NT2/D1 (cell line): ENCODE data around the gene MARK3.
"Not testable (repeated sequence)": the region's sequence is repeated elsewhere in the genome, so short reads cannot be mapped to it uniquely, and the experiment has no call there.

Experiments used
- DNase-seq: peaks from one replicate; pipeline ENCODE4 v3.0.0-alpha.2; 2011; ENCODE audit warnings: low read depth, low spot score
- H3K27me3 ChIP-seq: 2 replicates; pipeline ENCODE4 v1.6.0; 2011; ENCODE audit warnings: mild to moderate bottlenecking; ENCODE audit not compliant: insufficient read length, insufficient read depth
- H3K36me3 ChIP-seq: 2 replicates; pipeline ENCODE4 v1.6.1; 2011; ENCODE audit warnings: mild to moderate bottlenecking, low read length, mixed read lengths; ENCODE audit not compliant: insufficient read depth, insufficient read length
- H3K4me1 ChIP-seq: 2 replicates; pipeline ENCODE4 v1.5.1; 2011; ENCODE audit not compliant: insufficient read depth, insufficient read length
- H3K4me3 ChIP-seq: 2 replicates; pipeline ENCODE4 v1.5.1; 2011; ENCODE audit warnings: low read depth; ENCODE audit not compliant: insufficient read length
- H3K9ac ChIP-seq: 2 replicates; pipeline ENCODE4 v1.6.0; 2011; ENCODE audit warnings: low read depth; ENCODE audit not compliant: insufficient read length
- H3K9me3 ChIP-seq: 2 replicates; pipeline ENCODE4 v1.5.1; 2011; ENCODE audit warnings: mild to moderate bottlenecking, low read length; ENCODE audit not compliant: insufficient read depth
- SUZ12 ChIP-seq: IDR thresholded peaks from 2 replicates; pipeline ENCODE4 v1.6.1; 2011; ENCODE audit not compliant: insufficient read length, insufficient read depth; ENCODE audit errors: extremely low read depth
- YY1 ChIP-seq: IDR thresholded peaks from 2 replicates; pipeline ENCODE4 v1.6.1; 2011; ENCODE audit not compliant: insufficient read length, insufficient read depth
- ZNF274 ChIP-seq: IDR thresholded peaks from 2 replicates; pipeline ENCODE4 v1.6.1; 2011; ENCODE audit warnings: mild to moderate bottlenecking, low read depth, low read length

MARK3 gene

GRCh38 chr14:103520657-103521437, 135.6 kb downstream of the MARK3 start:
- TF ChIP-seq ZNF274 (no peak), SUZ12 (no peak), YY1 (no peak)
- Histone ChIP-seq H3K4me3 (peak overlapping the region; percentile 78), H3K27me3 (peaks cover 17% of the 10 kb centered on the region), H3K36me3 (peaks cover 13% of the 10 kb centered on the region), H3K9ac (peak overlapping the region; percentile 70), H3K9me3 (no peaks in the 10 kb centered on the region), H3K4me1 (peaks cover 18% of the 10 kb centered on the region)
- DNase-seq = no peak

GRCh38 chr14:103521438-103521950, 136.3 kb downstream of the MARK3 start:
- TF ChIP-seq YY1 (no peak), SUZ12 (no peak), ZNF274 (no peak)
- Histone ChIP-seq H3K27me3 (peaks cover 17% of the 10 kb centered on the region), H3K9ac (peak overlapping the region; percentile 90), H3K9me3 (no peaks in the 10 kb centered on the region), H3K36me3 (peaks cover 13% of the 10 kb centered on the region), H3K4me1 (peaks cover 17% of the 10 kb centered on the region), H3K4me3 (peak overlapping the region; percentile 78)
- DNase-seq = no peak

- Histone ChIP-seq H3K4me1 (peaks cover 15% of the 10 kb centered on the region), H3K36me3 (peaks cover 13% of the 10 kb centered on the region)
- DNase-seq = no peak
Observed at GRCh38 chr14:103521951-103522563, 136.8 kb downstream of the MARK3 start.

GRCh38 chr14:103522649-103523574, 137.7 kb downstream of the MARK3 start, which contains the start of gene CKB:
Gene CKB, minus strand, starts transcription at chr14:103522830. Its CDS starts 337 bp downstream, at chr14:103522493.
- DNase-seq = no peak
- no peaks in the 10 kb centered on the region for H3K9me3 ChIP-seq
- peak within 1 kb of the TSS; percentile 90 for H3K9ac ChIP-seq
- peak within 1 kb of the TSS; percentile 78 for H3K4me3 ChIP-seq
- H3K36me3 ChIP-seq = peaks cover 13% of the 10 kb centered on the region
- peaks cover 16% of the 10 kb centered on the region for H3K4me1 ChIP-seq
- H3K27me3 ChIP-seq = peaks cover 17% of the 10 kb centered on the region
- TF ChIP-seq ZNF274 (no peak), YY1 (no peak), SUZ12 (no peak)

More at GRCh38 chr14:103521951-103522563, 136.8 kb downstream of the MARK3 start:
- peak overlapping the region; percentile 90 for H3K9ac ChIP-seq
- TF ChIP-seq ZNF274 = no peak
- no peak for TF ChIP-seq SUZ12
- no peak for TF ChIP-seq YY1
- H3K9me3 ChIP-seq = no peaks in the 10 kb centered on the region
- peaks cover 17% of the 10 kb centered on the region for H3K27me3 ChIP-seq
- peak overlapping the region; percentile 78 for H3K4me3 ChIP-seq

- TF ChIP-seq YY1 = no peak
- TF ChIP-seq ZNF274 = no peak
- TF ChIP-seq SUZ12 = no peak
- Histone ChIP-seq H3K4me1 (peaks cover 19% of the 10 kb centered on the region), H3K9me3 (no peaks in the 10 kb centered on the region), H3K9ac (peak overlapping the region; percentile 46), H3K27me3 (peaks cover 17% of the 10 kb centered on the region), H3K4me3 (no peak overlapping the region), H3K36me3 (peaks cover 13% of the 10 kb centered on the region)
- DNase-seq = no peak
Observed at GRCh38 chr14:103523575-103523954, 138.3 kb downstream of the MARK3 start.

- H3K4me3 ChIP-seq = no peak overlapping the region
- H3K27me3 ChIP-seq = peaks cover 17% of the 10 kb centered on the region
- no peak for TF ChIP-seq ZNF274
- H3K4me1 ChIP-seq = peaks cover 14% of the 10 kb centered on the region
- H3K9me3 ChIP-seq = no peaks in the 10 kb centered on the region
- DNase-seq = no peak
- H3K36me3 ChIP-seq = peaks cover 11% of the 10 kb centered on the region
- no peak overlapping the region for H3K9ac ChIP-seq
Observed at GRCh38 chr14:103524002-103524935, 139.1 kb downstream of the MARK3 start.

GRCh38 chr14:103525430-103526246, 140.4 kb downstream of the MARK3 start:
- Histone ChIP-seq H3K9ac (peak overlapping the region; percentile 32), H3K27me3 (peaks cover 17% of the 10 kb centered on the region), H3K4me1 (peaks cover 18% of the 10 kb centered on the region)
- not testable (repeated sequence) for DNase-seq, H3K4me3 ChIP-seq, H3K9me3 ChIP-seq, H3K36me3 ChIP-seq
